OCI-LY7 (cell line): Measurements from ENCODE around the gene AREG.

Source experiments
- EZH2phosphoT487 ChIP-seq: fragments of 200-600 bp; sonication (generic); IDR thresholded peaks from 2 replicates; pipeline ENCODE4 v1.6.1; 2018; ENCODE audit warnings: low read depth, borderline replicate concordance, mild to moderate bottlenecking, mixed run types, antibody characterized with exemption, low read length, moderate library complexity, mixed read lengths
- TF ChIP-seq, protein P1 (sequence below): fragments of 200-600 bp; sonication (generic); conservative IDR thresholded peaks from 2 replicates; pipeline ENCODE4 v1.5.1; 2014; ENCODE audit warnings: mild to moderate bottlenecking, antibody characterized with exemption, low read length, moderate library complexity, mixed read lengths

DNA sequence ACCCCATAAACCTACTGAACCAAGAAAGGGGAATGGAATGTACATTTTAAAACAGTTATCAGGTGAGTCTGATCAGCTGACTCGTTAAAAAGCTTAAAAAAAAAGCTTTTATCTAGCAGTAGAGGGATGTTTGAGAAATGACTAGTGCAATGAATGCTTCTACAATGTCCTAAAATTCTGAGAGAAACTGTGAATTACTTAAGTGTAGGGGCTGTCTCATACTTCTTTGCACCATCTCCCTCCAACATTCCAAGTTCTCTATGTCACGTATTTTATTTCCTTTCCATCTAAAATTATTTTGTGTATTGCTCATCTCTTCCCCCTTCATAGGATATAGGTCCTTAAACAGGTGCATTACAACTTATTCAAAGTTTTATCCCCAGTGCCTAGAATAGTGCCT is 11.9 kb upstream of the AREG start:
- TF ChIP-seq, protein P1, sequence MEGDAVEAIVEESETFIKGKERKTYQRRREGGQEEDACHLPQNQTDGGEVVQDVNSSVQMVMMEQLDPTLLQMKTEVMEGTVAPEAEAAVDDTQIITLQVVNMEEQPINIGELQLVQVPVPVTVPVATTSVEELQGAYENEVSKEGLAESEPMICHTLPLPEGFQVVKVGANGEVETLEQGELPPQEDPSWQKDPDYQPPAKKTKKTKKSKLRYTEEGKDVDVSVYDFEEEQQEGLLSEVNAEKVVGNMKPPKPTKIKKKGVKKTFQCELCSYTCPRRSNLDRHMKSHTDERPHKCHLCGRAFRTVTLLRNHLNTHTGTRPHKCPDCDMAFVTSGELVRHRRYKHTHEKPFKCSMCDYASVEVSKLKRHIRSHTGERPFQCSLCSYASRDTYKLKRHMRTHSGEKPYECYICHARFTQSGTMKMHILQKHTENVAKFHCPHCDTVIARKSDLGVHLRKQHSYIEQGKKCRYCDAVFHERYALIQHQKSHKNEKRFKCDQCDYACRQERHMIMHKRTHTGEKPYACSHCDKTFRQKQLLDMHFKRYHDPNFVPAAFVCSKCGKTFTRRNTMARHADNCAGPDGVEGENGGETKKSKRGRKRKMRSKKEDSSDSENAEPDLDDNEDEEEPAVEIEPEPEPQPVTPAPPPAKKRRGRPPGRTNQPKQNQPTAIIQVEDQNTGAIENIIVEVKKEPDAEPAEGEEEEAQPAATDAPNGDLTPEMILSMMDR: no peak
- TF ChIP-seq EZH2phosphoT487: no peak
